ENCODE measurements around the gene NDUFS1. TPM values are rescaled to one million over a fixed set of nuclear protein-coding genes. Genes with fewer than 3 reads are reported as not detected.
"Not testable (repeated sequence)": the region's sequence is repeated elsewhere in the genome, so short reads cannot be mapped to it uniquely, and the experiment has no call there.

The NDUFS1 gene
- total RNA-seq (2014; rRNA removed), result 80.7 and 110 TPM in 2 replicates
- percentile 86 among the genes with signal in this experiment for Bru-seq, nascent RNA
- BruChase-seq, experiment 1, labeled RNA remaining after a 6-hour chase, result percentile 91 among the genes with signal in this experiment
- BruChase-seq, experiment 2, labeled RNA remaining after a 2-hour chase, result percentile 90 among the genes with signal in this experiment
- long read RNA-seq, full-length matches to known transcripts, result 94 of 121 reads
- long read RNA-seq, partial matches to known transcripts, result 10 of 121 reads
- long read RNA-seq, other reads (novel, unspliced or antisense), result 17 of 121 reads

DNA sequence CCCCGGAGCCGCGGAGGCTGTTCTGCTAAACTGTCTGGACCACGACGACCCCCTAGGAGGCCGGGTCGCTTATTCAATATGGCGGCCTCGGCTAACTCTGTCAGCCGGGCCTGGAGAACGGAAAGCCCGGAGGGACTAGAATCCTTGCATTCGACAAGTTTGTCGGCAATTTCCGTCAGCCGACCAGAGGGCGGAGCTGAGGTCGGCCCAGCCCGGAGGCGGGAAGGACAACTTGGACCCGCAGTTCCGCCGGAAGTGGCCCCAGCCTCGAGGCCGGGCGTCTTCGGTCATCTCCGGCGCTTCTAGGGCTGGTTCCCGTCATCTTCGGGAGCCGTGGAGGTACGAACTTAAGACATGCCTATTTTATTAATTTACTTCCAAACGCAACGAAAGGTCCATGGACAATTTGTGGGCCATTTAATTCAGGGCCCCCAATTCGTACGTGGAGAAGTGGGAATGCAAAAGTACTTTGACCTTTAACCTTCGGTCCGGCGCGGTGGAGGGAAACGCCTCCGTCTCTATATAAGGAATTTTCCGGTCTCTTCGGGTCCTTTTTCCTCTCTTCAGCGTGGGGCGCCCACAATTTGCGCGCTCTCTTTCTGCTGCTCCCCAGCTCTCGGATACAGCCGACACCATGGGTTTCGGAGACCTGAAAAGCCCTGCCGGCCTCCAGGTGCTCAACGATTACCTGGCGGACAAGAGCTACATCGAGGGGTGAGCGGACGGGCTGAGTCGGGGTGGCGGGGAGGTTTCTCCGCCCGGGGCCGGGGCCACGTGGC lies at the start of gene NDUFS1, which contains the start of gene EEF1B2:
Gene NDUFS1 (minus strand): TSS at position 99 of the 779 bp plus-strand sequence. CDS start 5,766 bp downstream, outside the sequence.
Gene EEF1B2 (plus strand): TSS at position 550 of the 779 bp plus-strand sequence. CDS start 85 bp downstream, at position 635.
- H3K27me3 ChIP-seq (ENCODE audit: low read length), result no peaks in the 10 kb centered on the region
- CTCF ChIA-PET, result interaction anchor here (0.7 kb wide), 1 partner anchor 72 kb away, joined by 3 read pairs; no protein-coding TSS in a partner anchor
- peak within 1 kb of the TSS; percentile 99 for H3K9ac ChIP-seq (ENCODE audit: low read length)
- BruUV-seq (replicated peaks), result no TSS peak
- H3F3A ChIP-seq (ENCODE audit: low read length, unreplicated experiment), result peaks cover 8% of the 10 kb centered on the region
- H2AFZ ChIP-seq (ENCODE audit: low read length), result peak within 1 kb of the TSS; percentile 92
- POLR2A ChIA-PET (ENCODE audit: unreplicated experiment), result interaction anchor here (0.6 to 0.7 kb wide), 3 partner anchors 73 to 1568 kb away, joined by 3 read pairs; no protein-coding TSS in a partner anchor
- H3K9me3 ChIP-seq (ENCODE audit: low read length), result no peaks in the 10 kb centered on the region
- peaks cover 78% of the 10 kb centered on the region for H3K79me2 ChIP-seq (ENCODE audit: low read length)
- peak within 1 kb of the TSS; percentile 70 for H3K27ac ChIP-seq (ENCODE audit: low read length)
- TF ChIP-seq EZH2 (IDR thresholded peaks at IDR 0.05; ENCODE audit: low read length, unreplicated experiment), result no peak
- H3K9me2 ChIP-seq (replicated peaks; ENCODE audit: low read length), result no peaks in the 10 kb centered on the region
- peaks cover 27% of the 10 kb centered on the region for H3K4me1 ChIP-seq (ENCODE audit: insufficient read depth, low read length)
- peaks cover 33% of the 10 kb centered on the region for H4K20me1 ChIP-seq (ENCODE audit: low read length)
- peak within 1 kb of the TSS; percentile 89 for H3K4me2 ChIP-seq (ENCODE audit: low read length)
- peak within 1 kb of the TSS; percentile 87 for H3K4me3 ChIP-seq (ENCODE audit: low read length)
- H3K36me3 ChIP-seq (ENCODE audit: low read depth, low read length), result peaks cover 45% of the 10 kb centered on the region
- ATAC-seq, result peak; percentile 90
- intact Hi-C loops (cut with micrococcal nuclease), result loop anchor here (1.0 to 5.0 kb wide), 5 partner anchors 52 to 283 kb away; partner anchors contain the start of genes ADAM23 and INO80D
- DNase-seq, result peak; percentile 99

DNA sequence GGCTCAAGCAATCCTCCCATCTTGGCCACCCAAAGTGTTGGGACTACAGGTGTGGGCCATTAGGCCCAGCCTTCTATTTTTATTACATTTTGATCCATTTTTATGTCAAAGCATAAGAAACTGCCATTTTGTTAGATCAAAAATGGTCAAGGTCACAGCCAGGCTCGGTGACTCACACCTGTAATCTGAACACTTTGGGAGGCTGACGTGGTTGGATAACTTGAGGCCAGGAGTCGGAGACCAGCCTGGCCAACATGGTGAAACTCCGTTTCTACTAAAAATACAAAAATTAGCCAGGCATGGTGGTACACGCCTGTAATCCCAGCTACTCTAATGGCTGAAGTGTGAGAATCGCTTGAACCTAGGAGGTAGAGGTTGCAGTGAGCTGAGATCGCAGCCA lies 49.7 kb upstream of the NDUFS1 start:
- TF ChIP-seq EZH2 (IDR thresholded peaks at IDR 0.05; ENCODE audit: low read length, unreplicated experiment) (no peak), EZH2phosphoT487 (IDR thresholded peaks at IDR 0.05; ENCODE audit: borderline replicate concordance, low read length) (no peak)
- TF ChIP-seq, protein P1, sequence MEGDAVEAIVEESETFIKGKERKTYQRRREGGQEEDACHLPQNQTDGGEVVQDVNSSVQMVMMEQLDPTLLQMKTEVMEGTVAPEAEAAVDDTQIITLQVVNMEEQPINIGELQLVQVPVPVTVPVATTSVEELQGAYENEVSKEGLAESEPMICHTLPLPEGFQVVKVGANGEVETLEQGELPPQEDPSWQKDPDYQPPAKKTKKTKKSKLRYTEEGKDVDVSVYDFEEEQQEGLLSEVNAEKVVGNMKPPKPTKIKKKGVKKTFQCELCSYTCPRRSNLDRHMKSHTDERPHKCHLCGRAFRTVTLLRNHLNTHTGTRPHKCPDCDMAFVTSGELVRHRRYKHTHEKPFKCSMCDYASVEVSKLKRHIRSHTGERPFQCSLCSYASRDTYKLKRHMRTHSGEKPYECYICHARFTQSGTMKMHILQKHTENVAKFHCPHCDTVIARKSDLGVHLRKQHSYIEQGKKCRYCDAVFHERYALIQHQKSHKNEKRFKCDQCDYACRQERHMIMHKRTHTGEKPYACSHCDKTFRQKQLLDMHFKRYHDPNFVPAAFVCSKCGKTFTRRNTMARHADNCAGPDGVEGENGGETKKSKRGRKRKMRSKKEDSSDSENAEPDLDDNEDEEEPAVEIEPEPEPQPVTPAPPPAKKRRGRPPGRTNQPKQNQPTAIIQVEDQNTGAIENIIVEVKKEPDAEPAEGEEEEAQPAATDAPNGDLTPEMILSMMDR (conservative IDR thresholded peaks at IDR 0.05; ENCODE audit: low read depth, low read length), result no peak
- H3K79me2 ChIP-seq (ENCODE audit: low read length), result no peaks in the 10 kb centered on the region
- no peaks in the 10 kb centered on the region for H4K20me1 ChIP-seq (ENCODE audit: low read length)
- peaks cover 27% of the 10 kb centered on the region for H3K4me1 ChIP-seq (ENCODE audit: insufficient read depth, low read length)
- H3K27ac ChIP-seq (ENCODE audit: low read length), result no peak overlapping the region
- H2AFZ ChIP-seq (ENCODE audit: low read length), result no peak overlapping the region
- ChIA-PET POLR2A (ENCODE audit: unreplicated experiment) (no interaction called here), CTCF (no interaction called here)
- no peak for ATAC-seq
- no peak overlapping the region for H3K9ac ChIP-seq (ENCODE audit: low read length)
- no peaks in the 10 kb centered on the region for H3K27me3 ChIP-seq (ENCODE audit: low read length)
- no peaks in the 10 kb centered on the region for H3F3A ChIP-seq (ENCODE audit: low read length, unreplicated experiment)
- no peak for DNase-seq
- no peaks in the 10 kb centered on the region for H3K9me2 ChIP-seq (replicated peaks; ENCODE audit: low read length)
- intact Hi-C loops (cut with micrococcal nuclease), result no loop called here
- no peak overlapping the region for H3K4me3 ChIP-seq (ENCODE audit: low read length)
- no peaks in the 10 kb centered on the region for H3K36me3 ChIP-seq (ENCODE audit: low read depth, low read length)
- no peak overlapping the region for H3K4me2 ChIP-seq (ENCODE audit: low read length)
- no peaks in the 10 kb centered on the region for H3K9me3 ChIP-seq (ENCODE audit: low read length)
- BruUV-seq (replicated peaks), result no TSS peak

DNA sequence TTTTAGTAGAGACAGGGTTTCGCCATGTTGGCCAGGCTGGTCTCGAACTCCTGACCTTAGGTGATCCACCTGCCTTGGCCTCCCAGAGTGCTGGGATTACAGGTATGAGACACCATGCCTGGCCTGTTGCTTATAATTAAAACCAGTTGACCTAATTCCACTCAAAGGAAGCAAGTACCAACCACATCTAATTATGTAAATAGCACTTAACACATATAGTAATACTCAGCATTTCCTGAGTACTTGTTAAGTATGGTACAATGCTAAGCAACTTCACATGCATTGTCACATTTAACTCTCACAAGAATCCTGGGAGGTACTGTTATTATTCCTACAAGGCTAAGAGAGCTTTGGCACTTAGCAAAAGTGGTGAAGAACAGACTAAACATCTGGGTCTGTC lies 48.1 kb upstream of the NDUFS1 start:
- H3K9me2 ChIP-seq (replicated peaks; ENCODE audit: low read length); intact Hi-C loops (cut with micrococcal nuclease); H3K27me3 ChIP-seq (ENCODE audit: low read length); H3K4me3 ChIP-seq (ENCODE audit: low read length); H4K20me1 ChIP-seq (ENCODE audit: low read length); H3K79me2 ChIP-seq (ENCODE audit: low read length); POLR2A ChIA-PET (ENCODE audit: unreplicated experiment); H3F3A ChIP-seq (ENCODE audit: low read length, unreplicated experiment); H3K9me3 ChIP-seq (ENCODE audit: low read length); H3K27ac ChIP-seq (ENCODE audit: low read length); ATAC-seq; H3K9ac ChIP-seq (ENCODE audit: low read length); H3K4me2 ChIP-seq (ENCODE audit: low read length); BruUV-seq (replicated peaks); H2AFZ ChIP-seq (ENCODE audit: low read length); DNase-seq; H3K36me3 ChIP-seq (ENCODE audit: low read depth, low read length); CTCF ChIA-PET: not testable (repeated sequence)
- peaks cover 13% of the 10 kb centered on the region for H3K4me1 ChIP-seq (ENCODE audit: insufficient read depth, low read length)
